ENCODE data around the gene KCNIP1. TPM values are rescaled to one million over a fixed set of nuclear protein-coding genes. Genes with fewer than 3 reads are reported as not detected.

KCNIP1 gene
- total RNA-seq, 1 experiment from 2014 or later, result not detected

DNA sequence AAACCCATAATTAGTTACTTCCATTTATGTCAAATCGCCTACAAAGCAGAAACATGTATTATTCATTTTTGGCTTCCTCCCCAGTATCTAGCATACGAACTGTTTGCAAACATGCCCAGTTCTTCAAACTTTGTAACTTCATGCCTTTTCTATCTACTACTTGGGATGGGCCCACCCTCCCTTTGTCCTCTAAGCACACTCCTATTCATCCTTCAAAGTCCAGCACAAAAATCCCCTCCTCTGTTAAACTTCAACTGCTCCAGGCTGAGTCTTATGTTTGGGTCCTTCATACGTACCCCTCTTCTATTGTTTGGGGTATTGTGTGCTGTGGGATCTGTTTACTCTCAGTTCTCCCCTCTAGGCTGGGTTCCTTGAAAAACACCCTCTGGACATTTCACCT is 55.5 kb downstream of the KCNIP1 start:
- TF ChIP-seq POLR2AphosphoS5 (IDR thresholded peaks at IDR 0.05; ENCODE audit: low read depth, low read length) (no peak), SIN3A (IDR thresholded peaks at IDR 0.05; ENCODE audit: borderline replicate concordance, insufficient read depth, low read depth, low read length) (no peak), TCF7L2 (IDR thresholded peaks at IDR 0.05; ENCODE audit: low read depth, low read length) (no peak)
- TF ChIP-seq, protein P1, sequence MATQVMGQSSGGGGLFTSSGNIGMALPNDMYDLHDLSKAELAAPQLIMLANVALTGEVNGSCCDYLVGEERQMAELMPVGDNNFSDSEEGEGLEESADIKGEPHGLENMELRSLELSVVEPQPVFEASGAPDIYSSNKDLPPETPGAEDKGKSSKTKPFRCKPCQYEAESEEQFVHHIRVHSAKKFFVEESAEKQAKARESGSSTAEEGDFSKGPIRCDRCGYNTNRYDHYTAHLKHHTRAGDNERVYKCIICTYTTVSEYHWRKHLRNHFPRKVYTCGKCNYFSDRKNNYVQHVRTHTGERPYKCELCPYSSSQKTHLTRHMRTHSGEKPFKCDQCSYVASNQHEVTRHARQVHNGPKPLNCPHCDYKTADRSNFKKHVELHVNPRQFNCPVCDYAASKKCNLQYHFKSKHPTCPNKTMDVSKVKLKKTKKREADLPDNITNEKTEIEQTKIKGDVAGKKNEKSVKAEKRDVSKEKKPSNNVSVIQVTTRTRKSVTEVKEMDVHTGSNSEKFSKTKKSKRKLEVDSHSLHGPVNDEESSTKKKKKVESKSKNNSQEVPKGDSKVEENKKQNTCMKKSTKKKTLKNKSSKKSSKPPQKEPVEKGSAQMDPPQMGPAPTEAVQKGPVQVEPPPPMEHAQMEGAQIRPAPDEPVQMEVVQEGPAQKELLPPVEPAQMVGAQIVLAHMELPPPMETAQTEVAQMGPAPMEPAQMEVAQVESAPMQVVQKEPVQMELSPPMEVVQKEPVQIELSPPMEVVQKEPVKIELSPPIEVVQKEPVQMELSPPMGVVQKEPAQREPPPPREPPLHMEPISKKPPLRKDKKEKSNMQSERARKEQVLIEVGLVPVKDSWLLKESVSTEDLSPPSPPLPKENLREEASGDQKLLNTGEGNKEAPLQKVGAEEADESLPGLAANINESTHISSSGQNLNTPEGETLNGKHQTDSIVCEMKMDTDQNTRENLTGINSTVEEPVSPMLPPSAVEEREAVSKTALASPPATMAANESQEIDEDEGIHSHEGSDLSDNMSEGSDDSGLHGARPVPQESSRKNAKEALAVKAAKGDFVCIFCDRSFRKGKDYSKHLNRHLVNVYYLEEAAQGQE (IDR thresholded peaks at IDR 0.05; ENCODE audit: insufficient read depth in 1 of 2, low read depth in 2 of 2, low read length in 1 of 2), result no peak
- TF ChIP-seq, protein P2, sequence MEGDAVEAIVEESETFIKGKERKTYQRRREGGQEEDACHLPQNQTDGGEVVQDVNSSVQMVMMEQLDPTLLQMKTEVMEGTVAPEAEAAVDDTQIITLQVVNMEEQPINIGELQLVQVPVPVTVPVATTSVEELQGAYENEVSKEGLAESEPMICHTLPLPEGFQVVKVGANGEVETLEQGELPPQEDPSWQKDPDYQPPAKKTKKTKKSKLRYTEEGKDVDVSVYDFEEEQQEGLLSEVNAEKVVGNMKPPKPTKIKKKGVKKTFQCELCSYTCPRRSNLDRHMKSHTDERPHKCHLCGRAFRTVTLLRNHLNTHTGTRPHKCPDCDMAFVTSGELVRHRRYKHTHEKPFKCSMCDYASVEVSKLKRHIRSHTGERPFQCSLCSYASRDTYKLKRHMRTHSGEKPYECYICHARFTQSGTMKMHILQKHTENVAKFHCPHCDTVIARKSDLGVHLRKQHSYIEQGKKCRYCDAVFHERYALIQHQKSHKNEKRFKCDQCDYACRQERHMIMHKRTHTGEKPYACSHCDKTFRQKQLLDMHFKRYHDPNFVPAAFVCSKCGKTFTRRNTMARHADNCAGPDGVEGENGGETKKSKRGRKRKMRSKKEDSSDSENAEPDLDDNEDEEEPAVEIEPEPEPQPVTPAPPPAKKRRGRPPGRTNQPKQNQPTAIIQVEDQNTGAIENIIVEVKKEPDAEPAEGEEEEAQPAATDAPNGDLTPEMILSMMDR (IDR thresholded peaks at IDR 0.05), result no peak
- intact Hi-C loops (cut with micrococcal nuclease; ENCODE audit: unreplicated experiment) (no loop called here), in situ Hi-C loops (cut with HindIII; ENCODE audit: low pct_unique_long_range_greater_than_20kb, low sequenced_read_pairs) (no loop called here)
- no peak overlapping the region for H3K4me3 ChIP-seq (ENCODE audit: low read depth in 2 of 2, low read length in 2 of 2)
- H3K27me3 ChIP-seq (ENCODE audit: control insufficient read depth, insufficient read depth, low read length), result peaks cover 4% of the 10 kb centered on the region
- BruUV-seq (replicated peaks), result no TSS peak
- no peaks in the 10 kb centered on the region for H3K4me1 ChIP-seq (ENCODE audit: control insufficient read depth, insufficient read depth, low read length)
- H3K27ac ChIP-seq (ENCODE audit: low read length), result no peak overlapping the region
- ATAC-seq, result no peak
- H3K36me3 ChIP-seq (ENCODE audit: control insufficient read depth, insufficient read depth, low read length), result no peaks in the 10 kb centered on the region
- ChIA-PET POLR2A (no interaction called here), CTCF (no interaction called here)
- DNase-seq (ENCODE audit: low read depth, low spot score), result no peak
- no peaks in the 10 kb centered on the region for H3K9me3 ChIP-seq (ENCODE audit: control insufficient read depth, insufficient read depth, low read depth, low read length)

- Histone ChIP-seq H3K4me3 (ENCODE audit: low read depth in 2 of 2, low read length in 2 of 2) (no peak overlapping the region), H3K4me1 (ENCODE audit: control insufficient read depth, insufficient read depth, low read length) (no peaks in the 10 kb centered on the region), H3K27ac (ENCODE audit: low read length) (no peak overlapping the region), H3K27me3 (ENCODE audit: control insufficient read depth, insufficient read depth, low read length) (peaks cover 13% of the 10 kb centered on the region), H3K36me3 (ENCODE audit: control insufficient read depth, insufficient read depth, low read length) (no peaks in the 10 kb centered on the region), H3K9me3 (ENCODE audit: control insufficient read depth, insufficient read depth, low read depth, low read length) (no peaks in the 10 kb centered on the region)
- intact Hi-C loops (cut with micrococcal nuclease; ENCODE audit: unreplicated experiment), result no loop called here
- POLR2A ChIA-PET, result no interaction called here
- TF ChIP-seq POLR2AphosphoS5 (IDR thresholded peaks at IDR 0.05; ENCODE audit: low read depth, low read length) (no peak), SIN3A (IDR thresholded peaks at IDR 0.05; ENCODE audit: borderline replicate concordance, insufficient read depth, low read depth, low read length) (no peak), TCF7L2 (IDR thresholded peaks at IDR 0.05; ENCODE audit: low read depth, low read length) (no peak)
- TF ChIP-seq, protein P1 (IDR thresholded peaks at IDR 0.05; ENCODE audit: insufficient read depth in 1 of 2, low read depth in 2 of 2, low read length in 1 of 2), result no peak
- TF ChIP-seq, protein P2 (IDR thresholded peaks at IDR 0.05), result no peak
- in situ Hi-C loops (cut with HindIII; ENCODE audit: low pct_unique_long_range_greater_than_20kb, low sequenced_read_pairs), result no loop called here
- BruUV-seq (replicated peaks), result no TSS peak
- CTCF ChIA-PET, result no interaction called here
- no peak for ATAC-seq
- no peak for DNase-seq (ENCODE audit: low read depth, low spot score)
These were observed 57.1 kb downstream of the KCNIP1 start for GRCh38 chr5:170560938-170561337.

All from Panc1 (cell line).